ENCODE results near the gene RAP1GAP. TPM values are rescaled to one million over a fixed set of nuclear protein-coding genes. Genes with fewer than 3 reads are reported as not detected.
"Not testable (repeated sequence)": the region's sequence is repeated elsewhere in the genome, so short reads cannot be mapped to it uniquely, and the experiment has no call there.

RAP1GAP gene
- total RNA-seq, 4 donors from 2014 or later, result 1.9 to 6.8 (median 5.0) TPM

- no peaks in the 10 kb centered on the region for H3K36me3 ChIP-seq
- no peak for DNase-seq
- TF ChIP-seq POLR2A (IDR thresholded peaks at IDR 0.05) (no peak), CTCF (IDR thresholded peaks at IDR 0.05) (no peak)
- H3K9me3 ChIP-seq, result peaks cover 0 to 3% (median 0%) of the 10 kb centered on the region in 3 donors
- H3K27me3 ChIP-seq, result peaks cover 0 to 29% (median 0%) of the 10 kb centered on the region in 4 donors
- no peak overlapping the region for H3K4me3 ChIP-seq
- H3K4me1 ChIP-seq, result peaks cover 0 to 14% (median 1%) of the 10 kb centered on the region in 3 donors
- intact Hi-C loops (cut with DNase I), result no loop called here
- WGBS, 2 donors, result 42 to 74% methylated on average over 4 to 8 of the region's 10 CpGs
- no peak overlapping the region for H3K27ac ChIP-seq
Observed at GRCh38 chr1:21568809-21569385, 100.3 kb downstream of the RAP1GAP start.

DNA sequence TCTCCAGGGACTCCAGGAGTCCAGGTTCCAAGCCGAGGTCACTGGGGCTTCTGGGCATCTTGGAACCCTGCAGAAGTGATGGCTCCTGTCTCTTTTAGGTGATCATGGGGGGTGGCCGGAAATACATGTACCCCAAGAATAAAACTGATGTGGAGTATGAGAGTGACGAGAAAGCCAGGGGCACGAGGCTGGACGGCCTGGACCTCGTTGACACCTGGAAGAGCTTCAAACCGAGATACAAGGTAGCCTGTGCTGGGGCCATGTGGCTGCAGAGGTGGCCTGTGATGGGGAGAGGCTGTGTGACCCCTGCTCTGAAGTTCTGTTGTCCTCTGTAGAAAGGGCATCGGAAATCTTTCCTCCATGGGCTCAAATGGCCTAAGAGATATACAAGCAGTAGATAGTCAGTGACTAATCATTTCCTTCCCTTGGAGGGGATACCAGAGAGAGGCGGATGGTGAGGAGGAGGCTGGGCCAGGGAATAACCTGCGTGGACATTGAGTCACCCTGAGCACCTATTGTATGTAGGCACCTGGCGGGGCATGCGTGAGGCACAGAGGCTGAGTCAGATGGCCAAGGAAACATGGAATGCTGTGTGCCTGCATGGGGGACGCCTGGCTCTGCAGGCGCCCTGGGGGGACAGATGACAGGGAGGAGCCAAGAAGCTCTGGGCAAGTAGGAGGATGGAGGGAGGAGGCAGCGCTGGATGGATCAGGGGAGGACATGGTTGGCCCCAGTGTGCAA lies 101.0 kb downstream of the RAP1GAP start:
- DNase-seq, result no peak
- intact Hi-C loops (cut with DNase I), result no loop called here
- peaks cover 0 to 3% (median 0%) of the 10 kb centered on the region in 3 donors for H3K9me3 ChIP-seq
- H3K27ac ChIP-seq, result no peak overlapping the region
- no peak overlapping the region for H3K4me3 ChIP-seq
- peaks cover 0 to 25% (median 0%) of the 10 kb centered on the region in 4 donors for H3K27me3 ChIP-seq
- no peak for TF ChIP-seq CTCF (IDR thresholded peaks at IDR 0.05)
- no peak for TF ChIP-seq POLR2A (IDR thresholded peaks at IDR 0.05)
- peaks cover 0 to 11% (median 0%) of the 10 kb centered on the region in 3 donors for H3K4me1 ChIP-seq
- 71 to 77% methylated on average over 13 to 14 of the region's 15 CpGs for WGBS, 2 donors
- H3K36me3 ChIP-seq, result no peaks in the 10 kb centered on the region

DNA sequence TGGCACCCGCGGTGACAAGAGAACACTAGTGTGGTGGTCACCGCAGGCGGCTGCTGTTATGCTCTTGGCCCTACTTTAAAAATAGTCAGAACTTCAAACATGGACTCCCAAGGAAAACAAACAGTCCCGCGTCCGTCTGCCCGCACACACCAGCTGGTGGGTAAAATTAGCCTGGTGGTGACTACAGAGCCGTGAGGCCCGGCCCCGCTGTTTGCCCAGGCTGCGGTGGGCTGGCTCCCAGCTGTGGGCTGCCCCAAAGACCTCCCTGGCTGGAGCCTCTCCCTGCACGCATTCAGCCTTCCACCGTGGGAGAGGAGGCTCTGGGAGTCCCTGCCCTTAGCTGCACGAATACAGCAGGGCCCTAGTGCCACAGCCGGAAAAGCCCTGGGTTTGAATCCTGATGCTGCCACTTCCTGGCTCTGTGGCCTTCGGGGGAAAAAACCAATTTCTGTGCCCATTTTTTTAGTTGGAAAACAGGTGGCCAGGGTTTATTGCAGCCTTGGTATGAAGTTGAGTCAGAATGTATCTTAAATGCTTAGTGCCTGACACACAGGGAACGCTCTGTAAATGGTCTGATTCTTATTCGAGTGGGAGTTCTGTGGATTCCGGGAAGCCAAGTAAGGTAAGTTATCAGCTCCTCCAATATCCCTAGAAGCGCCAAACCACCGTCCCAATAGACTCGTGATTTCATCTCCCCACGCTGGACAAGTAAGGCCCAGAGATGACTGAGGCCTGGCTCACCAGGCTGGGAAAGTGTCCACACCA lies 101.7 kb downstream of the RAP1GAP start:
- peaks cover 0 to 24% (median 0%) of the 10 kb centered on the region in 4 donors for H3K27me3 ChIP-seq
- TF ChIP-seq CTCF (IDR thresholded peaks at IDR 0.05) (no peak), POLR2A (IDR thresholded peaks at IDR 0.05) (no peak)
- H3K36me3 ChIP-seq, result no peaks in the 10 kb centered on the region
- DNase-seq, result no peak
- no peak overlapping the region for H3K4me3 ChIP-seq
- WGBS, 2 donors, result 72 to 76% methylated on average over 9 of the region's 24 CpGs
- H3K4me1 ChIP-seq, result peaks cover 0 to 11% (median 0%) of the 10 kb centered on the region in 3 donors
- no peak overlapping the region for H3K27ac ChIP-seq
- peaks cover 0 to 3% (median 0%) of the 10 kb centered on the region in 3 donors for H3K9me3 ChIP-seq
- intact Hi-C loops (cut with DNase I), result no loop called here

- H3K27ac ChIP-seq; H3K9me3 ChIP-seq; H3K4me3 ChIP-seq; DNase-seq; H3K36me3 ChIP-seq; intact Hi-C loops (cut with DNase I): not testable (repeated sequence)
- WGBS, 2 donors, result 89 to 91% methylated on average over 15 of the region's 15 CpGs
- Histone ChIP-seq H3K27me3 (peaks cover 0 to 23% (median 0%) of the 10 kb centered on the region in 4 donors), H3K4me1 (peaks cover 0 to 11% (median 0%) of the 10 kb centered on the region in 3 donors)
Observed at GRCh38 chr1:21566361-21566760, 102.8 kb downstream of the RAP1GAP start.

GRCh38 chr1:21565285-21565684 lies 103.9 kb downstream of the RAP1GAP start:
- Histone ChIP-seq H3K4me1 (peaks cover 0 to 11% (median 0%) of the 10 kb centered on the region in 3 donors), H3K9me3 (no peaks in the 10 kb centered on the region), H3K36me3 (no peaks in the 10 kb centered on the region), H3K4me3 (no peak overlapping the region), H3K27me3 (peaks cover 0 to 32% (median 0%) of the 10 kb centered on the region in 4 donors), H3K27ac (no peak overlapping the region)
- TF ChIP-seq CTCF (IDR thresholded peaks at IDR 0.05) (no peak), POLR2A (IDR thresholded peaks at IDR 0.05) (no peak)
- intact Hi-C loops (cut with DNase I), result no loop called here
- WGBS, 2 donors, result 26 to 49% methylated on average over 4 to 8 of the region's 8 CpGs
- no peak for DNase-seq
